Middle frontal gyrus (tissue), 1 donor: ENCODE results near the gene RAB1B.
"Not testable (repeated sequence)": the region's sequence is repeated elsewhere in the genome, so short reads cannot be mapped to it uniquely, and the experiment has no call there.

ENCODE experiments used
- DNase-seq: peaks from one replicate; pipeline ENCODE4 v3.0.0-alpha.2; 2015; ENCODE audit warnings: low spot score; ENCODE audit errors: extremely low spot score

RAB1B gene

GRCh38 chr11:66239998-66240780 lies 28.2 kb upstream of the RAB1B start:
- DNase-seq: no peak

GRCh38 chr11:66240781-66241136 lies 27.7 kb upstream of the RAB1B start:
- DNase-seq: no peak

- no peak for DNase-seq
Observed at GRCh38 chr11:66242095-66242765, 26.2 kb upstream of the RAB1B start.

GRCh38 chr11:66243782-66244535 lies 24.5 kb upstream of the RAB1B start:
- no peak for DNase-seq

GRCh38 chr11:66247295-66247694 lies 21.1 kb upstream of the RAB1B start:
- no peak for DNase-seq

GRCh38 chr11:66247801-66248200 lies 20.6 kb upstream of the RAB1B start:
- DNase-seq: no peak

GRCh38 chr11:66248903-66249302 lies 19.5 kb upstream of the RAB1B start:
- DNase-seq: no peak

GRCh38 chr11:66251809-66252208 lies 16.6 kb upstream of the RAB1B start:
- DNase-seq: no peak

GRCh38 chr11:66253081-66253480 lies 15.4 kb upstream of the RAB1B start:
- not testable (repeated sequence) for DNase-seq

GRCh38 chr11:66258473-66258893 lies 10.0 kb upstream of the RAB1B start:
- DNase-seq: no peak

GRCh38 chr11:66259225-66259624 lies 9.2 kb upstream of the RAB1B start:
- no peak for DNase-seq

- DNase-seq: no peak
Observed at GRCh38 chr11:66259956-66260355, 8.5 kb upstream of the RAB1B start.

GRCh38 chr11:66261578-66261977 lies 6.9 kb upstream of the RAB1B start:
- no peak for DNase-seq

- no peak for DNase-seq
Observed at GRCh38 chr11:66262191-66262590, 6.2 kb upstream of the RAB1B start.

- DNase-seq: no peak
Observed at GRCh38 chr11:66262696-66263095, 5.7 kb upstream of the RAB1B start.

- no peak for DNase-seq
Observed at GRCh38 chr11:66263231-66263630, 5.2 kb upstream of the RAB1B start.

GRCh38 chr11:66263785-66264184 lies 4.7 kb upstream of the RAB1B start:
- DNase-seq: no peak

GRCh38 chr11:66264383-66264782 lies 4.1 kb upstream of the RAB1B start:
- no peak for DNase-seq

- DNase-seq: no peak
Observed at GRCh38 chr11:66264914-66265313, 3.5 kb upstream of the RAB1B start.

- no peak for DNase-seq
Observed at GRCh38 chr11:66265531-66266377, 2.7 kb upstream of the RAB1B start.

- no peak for DNase-seq
Observed at GRCh38 chr11:66266378-66267038, 1.9 kb upstream of the RAB1B start.
